Natural killer cell treated with Interleukin-12 subunit alpha and Interleukin-12 subunit beta and Interleukin-15 and Interleukin-18, amount 100 ng/mL, for 72 hours (primary cell): ENCODE results near the gene STAMBP. TPM values are rescaled to one million over a fixed set of nuclear protein-coding genes. Genes with fewer than 3 reads are reported as not detected.

ENCODE experiments used
- ATAC-seq, 2 donors: fragments of 150-1000 bp; cut with Tn5 transposase in 1 of 2; sonication (Bioruptor Pico), chemical (Tn5 transposase) in 1 of 2; 2 replicates each; pipeline ENCODE4 v1.10.0; 2021
- DNase-seq: peaks from one replicate; pipeline ENCODE4 v3.0.0; 2022; ENCODE audit warnings: low spot score
- H3K27ac Mint-ChIP-seq, 2 donors: 1 replicate in 1 of 2; 2 replicates in 1 of 2; pipeline ENCODE4 v1.8.0; 2022; ENCODE audit warnings: mixed read lengths in 2 of 2, mild to moderate bottlenecking in 1 of 2, moderate library complexity in 1 of 2
- H3K27me3 Mint-ChIP-seq, 2 donors: 1 replicate in 1 of 2; 2 replicates in 1 of 2; pipeline ENCODE4 v1.8.0; 2022; ENCODE audit warnings: mixed read lengths in 2 of 2
- H3K36me3 Mint-ChIP-seq: one replicate; pipeline ENCODE4 v1.8.0; 2022; ENCODE audit warnings: mixed read lengths
- H3K4me1 Mint-ChIP-seq, 2 donors: 1 replicate in 1 of 2; 2 replicates in 1 of 2; pipeline ENCODE4 v1.8.0; 2022; ENCODE audit warnings: low read depth in 2 of 2, mixed read lengths in 2 of 2, mild to moderate bottlenecking in 1 of 2
- H3K4me3 Mint-ChIP-seq: one replicate; pipeline ENCODE4 v1.8.0; 2022; ENCODE audit warnings: mixed read lengths
- H3K9me3 Mint-ChIP-seq: 2 replicates; pipeline ENCODE4 v1.8.0; 2022; ENCODE audit warnings: mixed read lengths
- total RNA-seq, 2 donors: library from RNA; stranded (reverse); gene quantifications; one replicate each; pipeline ENCODE4 v1.2.3, GENCODE V29; 2022

Gene STAMBP
- total RNA-seq, 2 donors from 2014 or later: 27.5 to 40.6 TPM

DNA sequence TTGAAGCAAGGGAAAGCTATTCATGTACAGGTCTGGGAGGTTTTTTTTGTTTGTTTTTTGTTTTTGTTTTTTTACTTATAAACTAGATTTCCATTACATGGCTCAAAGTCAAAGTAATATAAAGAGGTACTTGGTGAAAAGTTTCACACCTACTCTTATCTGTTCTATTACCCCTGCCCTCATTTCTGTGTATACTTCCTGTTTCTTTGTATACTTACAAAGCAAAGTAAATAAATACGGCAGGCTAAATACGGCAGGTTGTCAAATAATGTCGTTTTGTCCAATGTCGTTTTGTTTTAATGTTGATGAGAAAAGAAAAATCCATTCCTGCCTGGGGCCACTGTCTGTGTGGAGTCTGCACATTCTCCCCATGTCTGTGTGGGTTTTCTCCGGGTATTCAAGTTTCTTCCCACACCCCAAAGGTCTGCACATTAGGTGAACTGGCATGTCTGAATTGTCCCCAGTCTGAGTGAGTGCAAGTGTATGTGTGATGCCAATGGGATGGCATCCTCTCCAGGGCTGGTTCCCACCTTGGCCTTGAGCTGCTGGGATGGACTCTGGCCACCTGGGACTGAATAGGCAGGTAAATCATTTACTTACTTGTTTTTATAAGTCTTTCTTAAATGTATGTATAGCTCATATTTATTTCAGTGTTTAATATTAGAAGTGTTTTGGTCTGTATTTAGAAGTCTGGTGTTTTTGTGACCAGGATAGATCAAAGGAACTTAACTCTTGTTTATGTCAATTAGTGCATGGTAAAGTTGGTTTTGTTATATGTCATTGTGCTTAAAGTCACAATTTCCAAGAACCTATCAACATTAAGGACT lies 13.4 kb downstream of the STAMBP start:
- Mint-ChIP-seq H3K4me1 (peaks cover 22 to 34% of the 10 kb centered on the region in 2 donors), H3K27me3 (no peaks in the 10 kb centered on the region), H3K27ac (peak overlapping the region in 1 of 2 donors; percentile 60), H3K4me3 (no peak overlapping the region), H3K36me3 (peaks cover 16% of the 10 kb centered on the region), H3K9me3 (no peaks in the 10 kb centered on the region)
- ATAC-seq: no peak
- no peak for DNase-seq

DNA sequence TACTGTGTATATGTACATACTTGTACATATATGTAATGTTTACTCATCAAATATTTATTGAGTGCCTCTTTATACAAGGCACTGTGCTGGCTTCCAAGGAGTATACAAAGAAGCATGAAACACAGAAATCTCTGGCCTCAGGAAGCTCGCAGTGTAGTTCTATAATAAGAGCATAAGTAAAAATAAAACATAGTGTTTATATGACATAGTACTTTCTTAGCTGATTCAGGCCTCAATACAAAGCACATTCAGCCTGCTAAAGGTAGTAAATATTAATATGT lies 13.9 kb downstream of the STAMBP start:
- Mint-ChIP-seq H3K9me3 (no peaks in the 10 kb centered on the region), H3K27ac (peak overlapping the region in 1 of 2 donors; percentile 60), H3K36me3 (peaks cover 18% of the 10 kb centered on the region), H3K4me3 (no peak overlapping the region), H3K4me1 (peaks cover 22 to 32% of the 10 kb centered on the region in 2 donors), H3K27me3 (no peaks in the 10 kb centered on the region)
- no peak for DNase-seq
- no peak for ATAC-seq

DNA sequence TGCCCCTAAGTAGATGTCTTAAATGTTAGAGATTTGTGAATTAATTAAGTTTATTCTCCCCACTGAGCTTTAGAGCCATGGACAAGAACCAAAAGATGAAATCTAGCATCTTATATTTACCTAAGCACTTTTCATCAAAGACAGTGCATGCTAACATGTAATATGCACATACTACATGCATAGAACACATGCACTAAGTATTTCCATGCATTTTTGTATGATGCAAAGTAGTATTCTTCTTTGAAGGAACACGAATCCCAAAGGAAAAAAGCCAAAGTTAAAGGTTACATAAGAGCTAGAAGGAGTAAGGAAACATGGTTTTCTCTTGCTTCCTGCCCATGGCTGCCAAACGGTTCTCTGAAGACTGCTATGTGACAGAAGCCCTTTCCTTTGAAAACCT lies 15.3 kb downstream of the STAMBP start:
- peaks cover 18% of the 10 kb centered on the region for H3K36me3 Mint-ChIP-seq
- H3K4me1 Mint-ChIP-seq: peaks cover 16 to 24% of the 10 kb centered on the region in 2 donors
- H3K27ac Mint-ChIP-seq: peak overlapping the region in 1 of 2 donors; percentile 57
- H3K27me3 Mint-ChIP-seq: no peaks in the 10 kb centered on the region
- no peak overlapping the region for H3K4me3 Mint-ChIP-seq
- no peaks in the 10 kb centered on the region for H3K9me3 Mint-ChIP-seq
- ATAC-seq: no peak
- no peak for DNase-seq

DNA sequence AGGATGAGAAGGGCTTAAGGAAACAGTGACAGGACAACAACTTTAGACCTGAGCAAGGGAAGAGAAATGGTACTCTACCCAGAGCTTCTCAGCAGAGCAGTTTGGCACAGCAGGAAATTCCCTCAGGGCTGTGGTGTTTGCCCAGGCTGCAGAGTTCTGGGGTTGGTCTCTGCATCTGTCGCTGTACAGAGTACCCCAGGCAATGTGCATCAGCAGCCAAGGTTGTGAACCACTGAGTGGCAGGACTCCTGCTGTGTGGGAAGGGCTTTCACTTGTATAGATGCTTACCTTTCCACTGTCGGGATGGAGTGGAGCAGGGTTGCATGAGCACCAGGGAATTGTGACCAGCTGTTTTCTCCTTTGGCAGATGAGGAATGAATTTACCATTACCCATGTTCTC lies 21.2 kb downstream of the STAMBP start:
- Mint-ChIP-seq H3K4me3 (no peak overlapping the region), H3K27me3 (no peaks in the 10 kb centered on the region), H3K9me3 (no peaks in the 10 kb centered on the region), H3K27ac (peak overlapping the region in 1 of 2 donors; percentile 84), H3K36me3 (peaks cover 16% of the 10 kb centered on the region), H3K4me1 (peaks cover 0 to 15% of the 10 kb centered on the region in 2 donors)
- DNase-seq: no peak
- peak; percentile 46 to 66 for ATAC-seq

DNA sequence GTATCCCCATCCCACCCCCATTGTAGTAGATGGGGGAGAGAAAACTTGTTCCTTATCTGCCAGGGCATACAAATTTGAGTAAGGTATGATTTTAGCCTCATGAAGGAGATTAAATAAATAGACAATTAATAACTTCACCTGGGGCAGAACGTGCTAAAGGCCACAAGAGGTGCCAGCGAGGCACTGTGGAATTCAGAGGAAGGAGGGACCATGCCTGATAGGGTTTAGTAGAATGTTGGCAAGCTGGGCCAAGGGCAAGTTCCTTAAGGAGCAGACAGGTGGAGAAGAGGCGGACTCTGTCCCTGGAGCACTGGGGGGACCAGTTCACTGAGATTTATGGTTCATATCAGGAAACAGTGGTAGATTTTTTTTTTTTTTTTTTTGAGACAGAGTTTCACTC lies 22.5 kb downstream of the STAMBP start:
- no peak for DNase-seq
- Mint-ChIP-seq H3K27me3 (no peaks in the 10 kb centered on the region), H3K4me3 (no peak overlapping the region), H3K4me1 (peaks cover 3 to 25% of the 10 kb centered on the region in 2 donors), H3K36me3 (peaks cover 22% of the 10 kb centered on the region), H3K9me3 (no peaks in the 10 kb centered on the region), H3K27ac (no peak overlapping the region)
- no peak for ATAC-seq

- no peak overlapping the region for H3K4me3 Mint-ChIP-seq
These were observed 23.3 kb downstream of the STAMBP start for GRCh38 chr2:73852020-73852419.

GRCh38 chr2:73855526-73855925 lies 26.8 kb downstream of the STAMBP start:
- H3K36me3 Mint-ChIP-seq: peaks cover 20% of the 10 kb centered on the region
- ATAC-seq (no peak), DNase-seq (no peak)
- no peak overlapping the region for H3K4me3 Mint-ChIP-seq
- H3K9me3 Mint-ChIP-seq: no peaks in the 10 kb centered on the region
- H3K27me3 Mint-ChIP-seq: no peaks in the 10 kb centered on the region
- H3K27ac Mint-ChIP-seq: peak overlapping the region in 1 of 2 donors; percentile 89
- peaks cover 33 to 39% of the 10 kb centered on the region in 2 donors for H3K4me1 Mint-ChIP-seq

More at GRCh38 chr2:73852020-73852419, 23.3 kb downstream of the STAMBP start:
- DNase-seq (no peak), ATAC-seq (peak in 1 of 2 donors; percentile 71)
- peaks cover 10 to 32% of the 10 kb centered on the region in 2 donors for H3K4me1 Mint-ChIP-seq
- peaks cover 21% of the 10 kb centered on the region for H3K36me3 Mint-ChIP-seq
- H3K9me3 Mint-ChIP-seq: no peaks in the 10 kb centered on the region
- no peaks in the 10 kb centered on the region for H3K27me3 Mint-ChIP-seq
- no peak overlapping the region for H3K27ac Mint-ChIP-seq

DNA sequence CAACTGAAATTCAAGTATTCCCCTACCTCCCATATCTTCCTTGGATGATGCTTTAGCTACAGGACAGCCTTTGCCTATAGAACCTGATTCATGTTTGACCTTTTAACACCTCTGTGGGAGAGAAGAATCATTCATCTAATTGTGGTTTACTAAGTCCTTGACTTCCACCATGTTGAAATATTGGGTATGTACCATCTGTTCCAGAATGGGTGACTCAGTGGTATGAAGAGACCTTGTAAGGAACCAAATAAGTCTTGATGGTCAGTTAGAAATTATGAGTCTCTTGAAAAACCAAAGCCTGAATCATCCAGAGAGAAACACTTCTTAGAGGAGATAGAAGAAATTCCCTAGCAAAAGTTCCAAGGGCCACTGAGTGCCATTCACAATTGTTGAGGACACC lies 27.5 kb downstream of the STAMBP start:
- Mint-ChIP-seq H3K9me3 (no peaks in the 10 kb centered on the region), H3K4me1 (peaks cover 33 to 41% of the 10 kb centered on the region in 2 donors), H3K36me3 (peaks cover 24% of the 10 kb centered on the region), H3K27me3 (no peaks in the 10 kb centered on the region), H3K27ac (peak overlapping the region; percentile 38 to 89), H3K4me3 (no peak overlapping the region)
- ATAC-seq (peak; percentile 62 to 64), DNase-seq (no peak)

DNA sequence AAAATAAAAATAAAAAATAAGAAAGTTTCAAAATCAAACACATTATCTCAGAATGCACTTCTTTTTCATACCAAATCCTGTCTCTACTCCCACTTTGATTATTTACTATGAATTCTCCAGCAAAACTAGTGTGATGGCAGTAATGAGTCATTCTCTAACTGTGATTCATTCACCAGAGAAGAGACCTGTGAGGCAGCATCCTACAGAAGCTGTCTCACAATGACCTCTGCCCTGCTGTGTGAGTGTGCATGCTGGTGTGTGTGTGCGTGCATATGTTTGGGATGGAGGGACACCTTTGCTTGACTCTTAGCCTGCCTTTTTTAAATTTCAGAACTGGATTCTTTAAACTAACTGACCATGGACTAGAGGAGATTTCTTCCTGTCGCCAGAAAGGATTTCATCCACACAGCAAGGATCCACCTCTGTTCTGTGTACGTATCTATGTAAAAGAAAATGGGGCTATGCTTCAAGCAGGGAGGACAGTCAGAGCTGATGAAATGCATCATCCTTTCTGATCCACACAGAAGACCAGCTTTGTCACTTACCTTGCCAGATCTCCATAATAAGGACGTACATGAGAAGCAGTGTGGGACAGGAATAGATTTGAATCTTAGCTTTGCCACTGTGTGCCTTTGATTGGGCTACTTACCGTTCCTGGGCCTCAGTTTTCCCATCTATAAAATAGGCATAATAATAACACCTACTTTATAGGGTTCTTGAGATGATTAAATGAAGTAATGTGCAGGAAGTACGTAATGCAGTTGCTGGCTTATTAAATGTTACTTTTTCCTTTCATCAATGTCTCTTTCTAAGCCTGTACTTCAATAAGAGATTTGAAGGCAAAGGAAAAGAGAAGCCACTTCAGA lies 31.2 kb downstream of the STAMBP start:
- peak overlapping the region in 1 of 2 donors; percentile 66 for H3K27ac Mint-ChIP-seq
- ATAC-seq (peak; percentile 93 to 98), DNase-seq (peak; percentile 67)
- peaks cover 39% of the 10 kb centered on the region for H3K36me3 Mint-ChIP-seq
- H3K4me3 Mint-ChIP-seq: peak overlapping the region; percentile 32
- no peaks in the 10 kb centered on the region for H3K9me3 Mint-ChIP-seq
- H3K27me3 Mint-ChIP-seq: no peaks in the 10 kb centered on the region
- H3K4me1 Mint-ChIP-seq: peaks cover 33 to 42% of the 10 kb centered on the region in 2 donors

GRCh38 chr2:73862987-73863386 lies 34.2 kb downstream of the STAMBP start:
- Mint-ChIP-seq H3K4me1 (peaks cover 14 to 17% of the 10 kb centered on the region in 2 donors), H3K4me3 (no peak overlapping the region), H3K9me3 (no peaks in the 10 kb centered on the region), H3K27me3 (no peaks in the 10 kb centered on the region), H3K27ac (peak overlapping the region in 1 of 2 donors; percentile 0), H3K36me3 (peaks cover 21% of the 10 kb centered on the region)
- DNase-seq (no peak), ATAC-seq (no peak)

DNA sequence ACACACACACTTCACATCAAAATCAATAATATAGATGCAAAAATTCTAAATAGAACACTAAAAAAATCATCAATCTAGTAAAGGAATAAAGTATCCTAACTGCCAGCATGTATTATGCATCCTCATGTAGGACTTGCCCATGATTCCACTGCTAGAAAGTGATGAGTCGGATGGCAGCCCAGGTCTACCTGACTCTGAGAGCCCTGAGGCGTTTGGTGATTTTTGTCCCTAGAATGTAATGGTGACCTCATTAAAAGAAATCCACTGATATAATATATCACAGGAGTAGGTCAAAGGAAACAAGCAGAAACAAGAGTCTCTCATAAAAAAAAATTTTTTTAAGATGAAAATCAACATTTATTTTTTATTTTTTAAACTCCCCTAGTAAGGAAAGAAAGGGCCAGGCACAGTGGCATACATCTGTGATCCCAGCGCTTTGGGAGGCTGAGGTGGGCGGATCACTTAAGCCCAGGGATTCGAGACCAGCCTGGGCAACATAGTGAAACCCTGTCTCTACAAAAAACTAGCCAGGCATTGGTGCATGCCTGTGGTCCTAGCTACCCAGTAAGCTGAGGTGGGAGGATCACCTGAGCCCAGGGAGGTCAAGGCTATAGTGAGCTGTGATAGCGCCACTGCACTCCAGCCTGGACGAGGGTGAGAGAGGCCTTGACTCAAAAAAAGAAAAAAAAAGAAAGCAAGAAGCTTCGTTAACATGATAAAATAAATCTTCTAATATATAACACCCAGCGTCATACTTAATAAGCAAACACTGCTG lies 39.6 kb downstream of the STAMBP start:
- DNase-seq: no peak
- H3K9me3 Mint-ChIP-seq: no peaks in the 10 kb centered on the region
- H3K27ac Mint-ChIP-seq: peak overlapping the region in 1 of 2 donors; percentile 45
- no peak for ATAC-seq
- H3K4me3 Mint-ChIP-seq: no peak overlapping the region
- peaks cover 10% of the 10 kb centered on the region for H3K36me3 Mint-ChIP-seq
- H3K4me1 Mint-ChIP-seq: peaks cover 0 to 8% of the 10 kb centered on the region in 2 donors
- H3K27me3 Mint-ChIP-seq: no peaks in the 10 kb centered on the region

GRCh38 chr2:73870084-73870483 lies 41.3 kb downstream of the STAMBP start:
- Mint-ChIP-seq H3K27ac (no peak overlapping the region), H3K27me3 (no peaks in the 10 kb centered on the region), H3K4me3 (no peak overlapping the region), H3K36me3 (no peaks in the 10 kb centered on the region), H3K4me1 (peaks cover 0 to 9% of the 10 kb centered on the region in 2 donors), H3K9me3 (no peaks in the 10 kb centered on the region)
- DNase-seq (no peak), ATAC-seq (no peak)

DNA sequence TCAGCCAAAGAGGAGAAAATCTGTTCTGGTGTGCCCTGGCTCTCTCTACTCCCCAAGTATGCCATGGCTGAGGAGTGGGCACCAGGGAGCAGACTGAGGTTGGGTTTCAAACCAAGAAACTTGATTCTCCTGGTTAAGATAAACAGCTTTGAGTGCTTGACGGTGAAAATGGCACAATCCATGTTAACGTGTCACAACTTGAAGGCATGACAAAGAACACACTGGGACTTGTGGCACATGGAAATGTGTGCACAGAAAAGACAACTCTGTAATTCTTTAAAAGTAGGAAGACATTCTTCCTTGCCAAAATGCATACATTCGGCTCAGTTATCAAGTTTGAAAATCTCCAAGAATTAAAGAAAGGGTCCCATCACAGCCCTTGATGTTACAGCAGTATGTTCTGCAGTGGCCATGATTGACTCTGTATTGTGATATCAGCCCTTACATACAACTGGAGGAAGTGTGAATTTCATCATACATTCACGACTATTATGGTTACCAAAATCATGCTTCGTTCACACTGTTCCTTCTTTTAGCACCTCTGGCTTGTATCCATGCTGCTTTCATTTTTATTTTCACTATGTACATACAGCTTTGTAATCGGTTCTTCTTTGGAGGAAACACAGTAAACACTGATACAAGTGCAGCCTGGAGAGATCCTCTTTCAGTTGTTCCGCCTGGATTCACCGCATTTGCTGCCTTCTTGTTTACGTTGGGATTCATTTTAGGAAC lies 48.5 kb downstream of the STAMBP start:
- H3K4me3 Mint-ChIP-seq: peak overlapping the region; percentile 49
- peak; percentile 95 to 97 for ATAC-seq
- H3K4me1 Mint-ChIP-seq: peaks cover 14 to 50% of the 10 kb centered on the region in 2 donors
- no peaks in the 10 kb centered on the region for H3K36me3 Mint-ChIP-seq
- H3K27ac Mint-ChIP-seq: peak overlapping the region; percentile 61 to 80
- H3K27me3 Mint-ChIP-seq: peaks cover 0 to 2% of the 10 kb centered on the region in 2 donors
- no peaks in the 10 kb centered on the region for H3K9me3 Mint-ChIP-seq
- no peak for DNase-seq
